Cerebellar cortex (tissue), 1 donor: ENCODE data around the gene FLG.
"Not testable (repeated sequence)": the region's sequence is repeated elsewhere in the genome, so short reads cannot be mapped to it uniquely, and the experiment has no call there.

Experiments
- DNase-seq: peaks from one replicate; pipeline ENCODE4 v3.0.0-alpha.2; 2015; ENCODE audit warnings: low spot score

Gene FLG

DNA sequence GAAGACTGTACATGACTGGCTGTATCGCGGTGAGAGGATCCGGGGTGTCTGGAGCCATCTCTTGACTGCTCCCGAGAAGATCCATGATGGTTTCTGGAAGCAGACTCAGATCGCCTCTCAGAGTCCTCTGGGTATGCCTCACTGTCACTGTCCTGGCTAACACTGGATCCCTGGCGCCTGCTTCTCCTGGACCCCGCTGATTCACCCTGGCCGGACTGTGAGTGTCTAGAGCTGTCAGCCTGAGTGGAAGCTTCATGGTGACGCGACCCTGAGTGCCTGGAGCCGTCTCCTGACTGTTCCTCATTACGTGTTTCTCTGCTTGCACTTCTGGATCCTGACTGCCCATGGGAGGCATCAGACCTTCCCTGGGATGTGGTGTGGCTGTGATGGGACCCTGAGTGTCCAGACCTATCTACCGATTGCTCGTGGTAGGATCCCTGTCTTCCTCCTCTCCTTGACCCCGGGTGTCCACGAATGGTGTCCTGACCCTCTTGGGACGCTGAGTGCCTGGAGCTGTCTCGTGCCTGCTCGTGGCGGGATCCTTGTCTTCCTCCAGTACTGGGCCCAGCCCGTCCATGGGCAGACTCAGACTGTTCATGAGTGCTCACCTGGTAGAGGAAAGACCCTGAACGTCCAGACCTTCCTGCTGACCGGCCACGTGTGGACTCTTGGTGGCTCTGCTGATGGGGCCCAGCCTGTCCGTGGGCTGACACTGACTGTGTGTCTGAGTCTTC is 21.7 kb downstream of the FLG start:
- DNase-seq: not testable (repeated sequence)

DNA sequence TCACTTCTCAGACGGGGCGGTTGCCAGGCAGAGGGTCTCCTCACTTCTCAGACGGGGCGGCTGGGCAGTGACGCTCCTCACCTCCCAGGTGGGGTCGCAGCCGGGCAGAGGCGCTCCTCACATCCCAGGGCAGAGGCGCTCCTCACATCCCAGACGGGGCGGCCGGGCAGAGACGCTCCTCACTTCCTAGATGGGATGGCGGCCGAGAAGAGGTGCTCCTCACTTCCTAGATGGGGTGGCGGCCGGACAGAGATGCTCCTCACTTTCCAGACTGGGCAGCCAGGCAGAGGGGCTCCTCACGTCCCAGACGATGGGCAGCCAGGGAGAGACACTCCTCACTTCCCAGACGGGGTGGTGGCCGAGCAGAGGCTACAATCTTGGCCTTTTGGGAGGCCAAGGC is 68.6 kb downstream of the FLG start:
- DNase-seq: not testable (repeated sequence)
